Activated CD8-positive, alpha-beta memory T cell treated with anti-CD3 and anti-CD28 coated beads for 36 hours (primary cell): ENCODE results near the gene LYG2. TPM values are rescaled to one million over a fixed set of nuclear protein-coding genes. Genes with fewer than 3 reads are reported as not detected.
"Not testable (repeated sequence)": the region's sequence is repeated elsewhere in the genome, so short reads cannot be mapped to it uniquely, and the experiment has no call there.

Source experiments
- CTCF ChIA-PET: fragments of 350-600 bp; sonication (Branson Sonifier 250); formaldehyde crosslinking; loops from one replicate; lab custom pipeline; 2021; ENCODE audit warnings: antibody characterized with exemption; lab: Charles Lee
- POLR2A ChIA-PET: fragments of 350-600 bp; sonication (Branson Sonifier 250); formaldehyde crosslinking; loops from one replicate; lab custom pipeline; 2021; ENCODE audit warnings: antibody characterized with exemption; lab: Charles Lee
- total RNA-seq, 2 experiments: library from RNA; stranded (reverse); gene quantifications; one replicate each; pipeline ENCODE4 v1.2.3, GENCODE V29; 2021

The LYG2 gene, protein sequence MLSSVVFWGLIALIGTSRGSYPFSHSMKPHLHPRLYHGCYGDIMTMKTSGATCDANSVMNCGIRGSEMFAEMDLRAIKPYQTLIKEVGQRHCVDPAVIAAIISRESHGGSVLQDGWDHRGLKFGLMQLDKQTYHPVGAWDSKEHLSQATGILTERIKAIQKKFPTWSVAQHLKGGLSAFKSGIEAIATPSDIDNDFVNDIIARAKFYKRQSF
- not detected for total RNA-seq

DNA sequence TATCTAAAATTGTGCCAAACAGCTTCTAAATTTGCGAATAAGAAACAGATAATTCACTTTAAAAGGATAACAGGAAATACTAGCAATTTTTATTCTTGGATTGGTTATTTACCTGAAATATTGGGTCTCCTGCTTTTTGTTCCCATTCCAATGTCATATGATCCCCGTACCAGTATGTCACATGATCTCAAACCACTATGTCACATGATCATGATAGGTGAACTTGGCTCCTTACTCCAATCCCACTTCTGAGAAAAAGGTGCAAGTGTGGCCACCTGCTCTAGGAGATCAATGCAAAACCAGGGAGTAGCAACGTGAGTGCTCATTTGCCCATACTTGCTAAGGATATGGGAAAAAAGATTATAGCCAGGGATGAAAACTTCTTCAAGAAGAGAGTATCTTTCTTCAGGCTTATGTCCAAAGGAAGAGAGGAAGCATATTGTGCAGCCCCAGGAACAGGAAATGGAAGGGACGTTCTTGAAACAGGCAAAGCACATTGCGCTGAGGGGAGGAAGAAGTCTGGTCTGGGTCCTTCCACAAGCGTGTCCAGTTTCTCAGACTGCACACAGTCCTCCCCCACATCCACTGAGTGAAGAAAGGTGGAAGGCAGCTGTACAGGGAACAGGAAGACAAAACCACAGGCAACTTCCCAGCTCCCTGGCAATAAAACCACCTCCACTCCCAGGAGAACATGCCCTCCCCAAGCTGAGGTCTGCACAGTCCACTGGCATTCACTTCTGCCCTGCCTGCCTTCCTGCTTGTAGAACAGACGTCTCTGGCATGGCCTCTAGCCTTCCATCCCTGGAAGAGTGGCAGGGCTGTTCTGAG, at the start of gene LYG2:
Gene LYG2 (minus strand): TSS at position 176 of the 828 bp plus-strand sequence. CDS start 1,406 bp downstream, outside the sequence.
- CTCF ChIA-PET = no interaction called here
- POLR2A ChIA-PET = no interaction called here

DNA sequence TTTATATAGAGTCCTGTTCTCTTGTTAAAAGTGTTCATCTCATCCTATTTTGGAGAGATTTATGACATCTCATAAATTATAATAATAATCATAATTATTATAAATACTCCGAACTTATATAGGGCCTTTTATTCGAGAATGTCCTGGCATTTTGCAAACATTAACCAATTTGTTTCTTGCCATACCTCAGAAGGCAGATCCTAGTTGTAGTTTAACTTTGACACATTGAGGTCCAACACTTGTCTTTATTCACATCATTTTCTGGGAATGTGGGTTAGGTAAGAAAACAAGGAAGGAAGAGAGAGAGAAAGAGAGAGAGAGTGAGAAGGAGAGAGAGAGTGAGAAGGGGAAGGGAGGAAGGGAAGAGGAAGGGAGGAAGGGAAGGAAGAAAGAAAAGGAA, 45.6 kb upstream of the LYG2 start, which contains the start of gene LYG1:
Gene LYG1 (minus strand): TSS at position 101 of the 400 bp plus-strand sequence. CDS start 5,527 bp downstream, outside the sequence.
- POLR2A ChIA-PET, CTCF ChIA-PET: not testable (repeated sequence)

DNA sequence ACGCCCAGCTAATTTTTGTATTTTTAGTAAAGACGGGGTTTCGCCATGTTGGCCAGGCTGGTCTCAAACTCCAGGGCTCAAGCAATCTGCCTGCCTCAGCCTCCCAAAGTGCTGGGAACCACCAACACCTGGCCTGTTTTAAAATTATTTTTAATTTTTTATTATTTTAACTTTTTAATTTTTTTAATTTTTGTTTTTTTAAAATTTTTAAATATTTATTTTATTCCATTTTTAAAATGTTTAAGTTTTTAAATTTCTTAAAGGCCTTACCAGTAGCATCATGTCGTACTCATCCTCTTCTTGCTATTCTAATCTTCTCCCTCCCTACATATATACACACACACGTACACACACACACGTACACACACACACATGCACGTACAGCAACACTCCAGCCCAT, 44.1 kb upstream of the LYG2 start:
- ChIA-PET POLR2A (no interaction called here), CTCF (no interaction called here)

DNA sequence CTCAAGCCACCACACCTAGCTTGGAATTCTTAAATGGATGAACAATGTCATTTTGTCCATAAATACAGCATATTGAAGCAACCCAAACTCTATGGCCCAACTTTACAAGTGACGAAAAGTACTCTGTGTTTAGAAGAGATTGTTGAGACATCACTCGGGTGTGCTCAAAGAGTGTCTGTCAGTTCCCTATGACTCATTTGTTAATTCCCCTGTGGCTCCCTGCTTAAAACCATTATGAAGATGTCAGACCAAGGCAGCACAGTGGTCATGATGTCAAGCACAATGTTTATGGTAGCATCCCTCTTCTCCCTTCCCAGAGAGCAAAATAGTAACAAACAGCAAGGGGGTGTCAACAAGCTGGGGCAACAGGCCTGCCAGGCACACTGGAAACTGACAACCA, 42.5 kb upstream of the LYG2 start:
- ChIA-PET CTCF (no interaction called here), POLR2A (no interaction called here)

DNA sequence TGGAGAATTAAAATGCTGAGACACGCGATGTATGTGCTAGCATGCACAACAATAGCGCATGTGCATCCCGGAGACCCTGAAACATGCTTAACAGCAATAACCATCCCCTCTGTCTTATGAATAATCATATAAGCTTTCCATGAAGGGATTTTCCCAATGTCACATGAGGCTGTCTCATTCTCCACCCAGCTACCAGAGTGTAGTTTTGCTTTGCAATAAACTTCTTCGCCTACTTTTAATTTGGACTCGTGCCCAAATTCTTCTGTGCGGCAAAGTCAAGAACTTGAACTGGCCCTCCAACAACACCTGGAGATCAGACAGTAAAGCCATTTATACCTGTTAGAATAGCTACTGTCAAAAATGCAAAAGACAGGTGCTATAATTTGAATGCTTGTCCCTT, 30.1 kb upstream of the LYG2 start:
- ChIA-PET POLR2A (no interaction called here), CTCF (no interaction called here)

DNA sequence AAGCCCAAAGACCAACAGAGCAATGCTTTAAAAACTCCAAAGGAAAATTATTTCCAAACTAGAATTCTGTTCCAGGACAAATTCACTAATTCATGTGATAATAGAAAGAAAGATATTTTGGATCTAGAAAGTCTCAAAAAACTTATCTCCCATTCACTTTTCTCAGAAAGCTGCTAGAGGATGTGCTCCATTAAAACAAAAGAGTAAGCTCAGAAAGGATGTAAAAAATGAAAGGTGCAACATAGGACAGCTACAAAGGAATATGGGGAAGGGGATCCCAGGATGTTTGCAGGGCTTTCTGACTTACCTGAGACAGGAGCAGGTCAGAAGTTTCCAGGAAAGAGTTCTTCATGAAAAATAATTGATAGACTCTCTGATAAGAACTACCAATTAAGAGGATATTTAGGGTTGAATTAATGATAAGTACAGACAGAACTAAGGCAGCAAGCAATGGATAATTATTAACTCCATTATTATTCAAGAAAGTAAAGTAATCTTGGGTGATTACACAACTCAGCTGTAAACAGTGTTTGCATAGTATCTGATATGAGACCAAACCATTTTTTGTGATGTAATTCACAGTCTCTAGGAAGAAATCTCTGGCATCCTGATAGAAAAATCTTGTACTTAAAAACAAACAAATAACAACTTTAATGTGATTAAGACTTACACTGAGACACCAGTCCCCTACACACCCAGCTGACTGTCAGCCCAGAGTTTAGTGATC, 24.7 kb upstream of the LYG2 start:
- CTCF ChIA-PET = no interaction called here

DNA sequence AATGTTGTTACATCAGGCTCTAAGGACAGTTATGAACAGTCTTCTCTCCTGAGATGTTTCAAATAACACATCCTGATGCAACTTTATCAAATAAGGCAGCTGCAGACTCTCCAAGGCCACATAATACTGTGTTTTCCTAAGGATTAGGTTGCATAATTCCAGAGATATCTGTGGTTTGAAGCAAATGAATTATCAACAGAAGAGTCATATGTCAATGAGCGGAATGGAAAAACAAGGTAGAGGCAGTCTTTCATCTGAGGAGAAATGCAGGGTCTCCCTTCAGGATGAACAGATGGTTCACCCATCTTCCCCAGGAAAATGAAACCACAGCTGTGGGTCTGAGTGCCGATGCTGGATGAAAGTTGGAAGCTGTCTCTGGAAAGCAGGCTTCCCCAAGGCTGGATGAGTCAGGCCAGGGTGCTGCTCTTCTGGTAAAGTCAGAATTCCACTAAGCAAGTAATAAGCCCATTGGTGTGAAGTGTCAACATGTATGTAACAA, 23.4 kb upstream of the LYG2 start:
- POLR2A ChIA-PET = no interaction called here
- CTCF ChIA-PET = no interaction called here

More for the DNA sequence above, 24.7 kb upstream of the LYG2 start:
- POLR2A ChIA-PET = no interaction called here

DNA sequence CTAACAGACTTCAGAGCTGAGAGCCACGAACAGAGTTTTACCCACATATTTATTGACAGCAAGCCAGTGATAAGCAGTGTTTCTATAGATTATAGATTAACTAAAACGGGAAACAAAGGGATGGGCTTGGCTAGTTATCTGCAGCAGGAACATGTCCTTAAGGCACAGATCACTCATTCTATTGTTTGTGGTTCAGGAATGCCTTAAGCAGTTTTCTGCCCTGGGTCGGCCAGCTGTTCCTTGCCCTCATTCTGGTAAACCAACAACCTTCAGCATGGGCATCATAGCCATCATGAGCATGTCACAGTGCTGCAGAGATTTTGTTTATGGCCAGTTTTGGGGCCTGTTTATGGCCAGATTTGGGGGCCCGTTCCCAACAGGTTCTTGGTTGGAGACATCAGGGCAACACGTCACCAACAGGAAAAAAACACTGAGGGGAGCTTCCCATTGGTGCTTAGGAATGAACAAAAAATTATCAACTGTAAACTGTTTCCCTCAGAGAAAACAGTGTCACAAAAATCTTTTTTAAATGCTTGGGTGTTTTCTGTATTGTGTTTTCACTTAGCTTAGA, 22.8 kb upstream of the LYG2 start:
- CTCF ChIA-PET, POLR2A ChIA-PET: not testable (repeated sequence)

DNA sequence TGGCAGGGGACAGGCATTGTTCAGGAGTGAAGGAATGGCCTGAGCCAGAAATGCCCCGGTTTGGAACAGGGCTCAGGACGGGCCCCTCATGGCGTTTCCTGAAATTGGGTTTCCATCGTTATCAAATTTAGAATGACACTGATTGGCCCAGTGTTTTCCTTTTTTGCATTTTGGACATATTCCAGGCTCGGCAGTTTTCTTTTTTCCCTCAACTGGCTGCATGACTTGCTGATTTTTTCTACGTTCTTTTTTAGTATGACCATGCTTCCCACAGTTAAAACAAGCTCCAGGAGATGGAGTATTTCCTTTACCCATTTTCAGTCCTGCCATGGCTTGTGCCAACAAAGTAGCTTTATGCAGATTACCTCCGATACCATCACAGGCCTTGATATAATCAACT, 20.4 kb upstream of the LYG2 start:
- CTCF ChIA-PET = no interaction called here

DNA sequence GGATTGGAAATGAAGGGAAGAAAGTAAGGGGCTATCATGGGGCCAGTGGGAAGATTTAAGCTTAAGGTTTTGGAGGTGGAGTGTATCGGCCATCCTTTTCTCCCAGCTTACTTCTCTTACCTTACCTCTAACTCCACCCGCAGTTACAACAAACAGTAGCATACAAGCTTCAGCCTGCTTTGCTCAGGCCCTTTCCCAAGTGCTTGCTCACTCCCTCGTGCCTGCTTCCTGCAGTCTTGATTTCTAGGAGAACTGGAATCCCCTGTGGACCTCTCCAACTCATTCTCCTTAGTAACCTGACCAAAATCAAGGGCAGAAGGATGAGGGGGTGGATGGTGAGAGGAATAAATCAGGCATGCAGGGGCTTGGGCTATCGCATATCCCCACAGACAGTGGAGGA, 5.8 kb upstream of the LYG2 start:
- POLR2A ChIA-PET = no interaction called here
- CTCF ChIA-PET = no interaction called here

More for the DNA sequence above, 20.4 kb upstream of the LYG2 start:
- POLR2A ChIA-PET = no interaction called here

DNA sequence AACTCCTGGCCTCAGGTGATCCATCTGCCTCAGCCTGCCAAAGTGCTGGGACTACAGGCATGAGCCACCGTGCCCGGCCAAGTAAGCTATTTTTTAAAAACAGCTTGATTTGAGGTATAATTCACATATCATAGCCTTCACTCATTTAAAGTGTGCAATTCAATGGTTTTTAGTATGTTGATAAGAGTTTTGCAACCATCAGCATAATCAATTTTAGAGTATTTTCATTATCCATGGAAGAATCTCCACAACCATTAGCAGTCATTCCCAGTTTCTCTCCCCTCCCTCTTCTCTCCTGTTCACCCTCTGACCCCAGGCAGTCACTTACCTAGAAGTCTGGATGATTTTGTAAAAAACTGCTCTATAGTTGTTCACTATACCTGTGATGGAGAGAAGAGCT, 4.7 kb upstream of the LYG2 start:
- POLR2A ChIA-PET = no interaction called here
- CTCF ChIA-PET = no interaction called here

DNA sequence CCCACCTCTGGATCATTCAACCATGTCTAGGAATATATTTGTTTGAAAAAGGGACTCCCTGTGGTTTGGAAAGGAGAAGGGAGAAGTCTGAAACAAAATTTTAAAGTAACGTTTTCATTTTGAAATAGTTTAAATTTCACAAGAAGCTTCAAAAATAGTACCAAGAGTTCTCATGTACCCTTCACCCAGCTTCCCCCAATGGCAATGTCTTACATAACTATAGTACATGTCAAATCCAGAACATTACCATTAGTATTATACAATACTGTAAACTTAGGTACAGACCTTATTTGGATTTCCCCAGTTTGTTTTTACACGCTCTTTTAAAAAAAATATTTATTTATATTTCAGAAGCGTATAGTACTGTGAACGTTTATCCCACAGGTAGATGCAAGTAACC, 4.0 kb upstream of the LYG2 start:
- CTCF ChIA-PET = no interaction called here
- POLR2A ChIA-PET = no interaction called here

DNA sequence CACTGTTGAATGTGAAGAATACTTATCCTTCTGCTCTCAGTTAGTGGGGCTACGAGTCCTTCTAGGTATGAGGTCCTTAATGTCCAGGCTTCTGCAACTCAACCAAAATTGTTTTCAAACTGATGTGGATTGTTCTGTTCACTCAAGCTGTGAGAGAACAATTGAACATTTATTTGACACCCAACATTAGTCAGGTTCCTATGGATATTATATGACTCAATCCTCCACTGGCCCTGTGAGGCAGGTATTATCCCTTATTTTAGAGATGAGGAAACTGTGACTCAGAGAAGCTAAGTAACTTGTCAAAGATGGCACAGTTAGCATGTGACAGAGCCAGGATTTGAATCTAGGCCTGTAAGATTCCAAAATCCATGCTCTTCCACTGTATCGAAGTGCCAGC, 1.2 kb upstream of the LYG2 start:
- ChIA-PET CTCF (no interaction called here), POLR2A (no interaction called here)

DNA sequence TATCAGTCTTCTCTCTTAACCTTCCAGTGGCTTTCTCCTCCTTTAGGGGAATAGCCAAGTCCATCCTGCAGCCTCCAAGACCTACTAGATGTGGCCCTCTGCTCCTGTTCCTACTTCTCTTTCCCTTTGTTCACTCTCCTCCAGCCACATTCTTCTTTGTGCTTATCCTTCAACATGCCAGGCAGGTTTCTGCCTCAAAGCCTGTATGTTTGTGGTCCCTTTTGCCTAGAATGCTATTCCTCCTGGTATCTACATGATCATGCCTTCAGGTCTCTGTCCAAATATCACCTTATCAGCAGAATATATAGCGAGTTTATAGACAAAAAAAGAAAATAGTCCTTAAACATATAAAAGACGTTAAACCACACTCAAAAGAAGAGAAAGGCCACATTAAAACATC, 5.5 kb downstream of the LYG2 start:
- CTCF ChIA-PET = no interaction called here
- POLR2A ChIA-PET = no interaction called here

DNA sequence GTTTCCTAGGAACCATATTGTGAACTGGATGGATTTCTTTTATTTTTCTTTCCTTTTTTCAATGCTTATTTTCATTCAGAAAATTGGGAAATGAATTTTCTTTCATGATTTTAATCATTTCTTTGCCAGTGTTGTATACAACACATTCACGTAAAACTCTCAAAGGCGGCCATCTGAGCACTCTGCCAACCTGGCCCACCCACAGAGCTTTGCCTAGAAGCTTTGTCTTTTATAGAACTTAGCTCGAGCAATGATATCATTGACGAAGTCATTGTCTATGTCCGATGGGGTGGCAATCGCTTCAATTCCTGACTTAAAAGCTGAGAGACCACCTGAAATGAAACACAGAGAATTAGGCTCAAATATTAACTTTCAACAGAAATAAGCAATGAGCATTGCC, 13.3 kb downstream of the LYG2 start:
- ChIA-PET POLR2A (no interaction called here), CTCF (no interaction called here)

DNA sequence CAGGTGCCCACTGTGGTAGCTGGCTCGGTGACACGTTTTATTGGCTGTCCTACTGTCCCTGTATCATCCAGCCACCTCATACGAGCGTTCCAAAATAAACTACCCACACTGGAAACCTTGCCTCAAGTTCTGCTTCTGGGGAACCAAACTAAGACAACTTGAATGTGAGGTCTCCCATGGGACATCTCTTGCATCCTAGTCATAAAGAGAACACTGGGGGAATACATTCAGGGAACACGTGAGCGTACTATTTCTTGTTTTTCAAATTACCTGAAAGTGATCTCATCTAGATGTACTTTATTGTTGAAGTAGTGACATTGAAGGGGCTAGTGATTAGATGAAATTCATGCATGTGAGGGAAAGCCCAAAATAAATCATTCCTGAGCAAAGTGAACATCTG, 15.0 kb downstream of the LYG2 start:
- CTCF ChIA-PET = no interaction called here

DNA sequence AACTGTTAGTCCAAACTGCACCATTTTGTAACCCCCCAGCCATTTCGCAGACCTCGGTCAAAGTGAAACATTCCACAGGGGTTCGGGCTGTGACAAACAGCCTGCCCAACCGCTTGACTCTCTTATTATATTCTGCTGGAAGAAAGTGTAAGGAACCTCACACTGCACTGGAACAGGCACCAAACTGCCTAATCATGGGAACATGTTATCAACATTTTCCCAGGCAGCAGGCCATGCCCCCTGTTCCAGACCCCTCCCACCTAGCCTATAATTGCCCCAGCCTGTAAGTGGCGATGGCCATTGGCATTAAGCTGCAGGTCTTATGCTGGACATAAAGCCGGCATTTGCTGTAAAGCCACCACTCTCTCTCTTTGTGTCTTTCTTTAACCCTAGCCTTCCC, 16.9 kb downstream of the LYG2 start:
- POLR2A ChIA-PET = no interaction called here
- CTCF ChIA-PET = no interaction called here

More for the DNA sequence above, 15.0 kb downstream of the LYG2 start:
- POLR2A ChIA-PET = no interaction called here

DNA sequence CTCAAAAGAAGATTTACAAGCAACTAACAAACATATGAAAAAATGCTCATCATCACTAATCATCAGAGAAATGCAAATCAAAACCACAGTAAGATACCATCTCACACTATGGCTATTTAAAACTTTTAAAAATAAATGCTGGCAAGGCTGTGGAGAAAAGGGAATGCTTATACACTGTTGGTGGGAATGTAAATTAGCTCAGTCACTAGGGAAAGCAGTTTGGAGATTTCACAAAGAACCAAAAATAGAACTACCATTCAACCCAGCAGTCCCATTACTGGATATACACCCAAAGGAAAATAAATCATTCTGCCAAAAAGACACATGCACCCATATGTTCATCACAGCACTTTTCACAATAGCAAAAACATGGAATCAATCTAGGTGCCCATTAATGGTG, 22.3 kb downstream of the LYG2 start:
- CTCF ChIA-PET, POLR2A ChIA-PET: not testable (repeated sequence)

DNA sequence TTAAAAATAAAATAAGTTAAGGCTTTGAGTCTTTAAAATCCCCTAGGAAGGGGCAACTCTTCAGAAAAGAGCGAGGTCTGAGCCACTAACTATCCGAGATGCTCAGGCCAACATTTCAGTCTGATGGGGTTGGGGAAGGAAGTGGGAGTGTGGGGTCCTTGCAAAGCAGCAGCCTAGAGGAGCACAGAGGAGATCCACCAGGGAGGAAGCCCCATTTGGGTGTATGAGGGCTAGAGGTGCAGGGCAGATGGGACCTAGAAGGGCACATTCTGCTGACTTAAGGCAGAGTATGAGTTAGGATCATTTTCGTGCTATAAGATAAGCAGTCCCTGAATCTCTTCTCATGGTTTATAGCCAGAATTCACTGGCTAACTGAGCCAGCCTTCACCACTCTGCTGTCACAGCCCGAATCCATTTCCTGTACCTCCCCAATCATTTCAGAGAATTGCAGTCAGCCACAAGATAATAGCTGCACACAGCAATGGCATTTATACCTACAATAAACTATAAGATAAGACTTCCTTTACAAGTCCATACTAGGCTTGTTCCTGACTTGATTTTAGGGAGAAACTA, 37.5 kb downstream of the LYG2 start:
- ChIA-PET POLR2A (no interaction called here), CTCF (no interaction called here)

DNA sequence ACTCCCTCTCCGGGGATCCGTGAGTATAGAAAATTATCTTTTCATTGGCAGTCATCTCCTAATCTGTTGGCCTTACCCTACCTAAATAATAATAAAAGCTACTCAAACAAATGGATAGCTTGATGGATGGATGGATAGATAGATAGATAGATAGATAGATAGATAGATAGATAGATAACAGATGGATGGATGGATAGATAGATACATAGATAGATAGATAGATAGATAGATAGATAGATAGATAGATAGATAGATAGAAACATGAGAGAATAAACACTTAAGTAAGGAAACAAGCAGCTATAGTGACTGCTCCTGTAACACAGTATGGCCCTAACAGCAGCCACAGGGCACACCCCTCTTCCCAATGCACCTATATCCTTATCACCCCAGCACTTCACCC, 39.4 kb downstream of the LYG2 start:
- CTCF ChIA-PET = no interaction called here

More for the DNA sequence above, 39.4 kb downstream of the LYG2 start:
- POLR2A ChIA-PET = no interaction called here
